DMS153 (cell line): ENCODE data around the gene SYNJ2.

ENCODE experiments used
- DNase-seq: peaks from one replicate; lab custom pipeline; 2025; lab: John Stamatoyannopoulos, UW

The SYNJ2 gene

GRCh38 chr6:157978021-157978783, 3.5 kb upstream of the SYNJ2 start:
- no peak for DNase-seq

DNA sequence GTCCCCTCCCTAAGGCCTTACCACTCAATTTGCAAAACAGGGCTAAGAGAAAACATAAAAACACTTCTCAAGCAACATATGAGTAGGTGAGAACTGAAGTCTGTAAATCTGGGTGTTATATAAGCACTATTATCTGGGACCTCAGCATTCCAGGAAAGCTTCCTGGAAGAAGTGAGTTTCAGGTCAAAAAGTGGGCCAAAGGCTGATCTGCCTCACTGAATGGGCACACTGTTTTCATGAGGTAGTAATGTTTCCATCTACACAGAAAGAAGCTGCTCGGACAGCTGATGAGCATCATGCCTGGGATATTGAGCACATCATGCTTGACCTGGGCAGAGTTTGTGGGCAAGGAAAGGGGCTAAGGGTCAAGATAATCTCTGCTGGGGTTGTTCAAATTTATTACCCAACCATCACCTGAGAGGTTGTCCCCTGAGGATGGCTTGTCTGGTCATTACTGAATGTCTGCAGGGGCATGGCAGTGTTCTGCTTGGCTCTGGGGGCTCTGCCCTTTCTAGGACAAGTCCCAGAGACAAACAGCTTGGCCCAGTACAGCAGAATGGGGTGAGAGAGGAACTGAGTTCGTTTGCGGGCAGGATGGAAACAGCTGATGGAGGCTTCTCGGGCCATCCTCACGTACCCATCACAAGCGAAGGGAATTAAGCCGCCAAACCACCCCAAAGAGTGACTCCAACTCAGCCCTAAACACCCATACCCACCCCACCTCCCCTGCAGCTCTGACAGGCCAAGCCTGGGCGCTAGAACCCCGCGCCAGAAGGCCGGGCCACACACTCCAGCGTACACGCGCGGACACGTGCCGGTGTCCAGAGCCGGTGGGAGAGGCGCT, 1.2 kb upstream of the SYNJ2 start:
- no peak for DNase-seq

DNA sequence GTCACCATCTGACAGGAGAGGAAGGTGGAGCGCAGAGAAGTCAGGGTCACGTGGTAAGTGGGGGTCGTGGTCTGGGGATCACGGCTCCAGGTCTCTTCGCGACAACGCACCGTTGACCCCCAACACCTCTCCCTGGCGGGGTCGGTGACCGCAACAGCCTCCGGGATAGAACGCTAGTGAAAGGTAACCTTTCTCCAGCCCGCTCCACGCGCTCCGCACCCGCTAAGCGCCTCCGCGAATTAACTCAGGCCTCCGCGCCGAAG, 600 bp upstream of the SYNJ2 start:
- no peak for DNase-seq

DNA sequence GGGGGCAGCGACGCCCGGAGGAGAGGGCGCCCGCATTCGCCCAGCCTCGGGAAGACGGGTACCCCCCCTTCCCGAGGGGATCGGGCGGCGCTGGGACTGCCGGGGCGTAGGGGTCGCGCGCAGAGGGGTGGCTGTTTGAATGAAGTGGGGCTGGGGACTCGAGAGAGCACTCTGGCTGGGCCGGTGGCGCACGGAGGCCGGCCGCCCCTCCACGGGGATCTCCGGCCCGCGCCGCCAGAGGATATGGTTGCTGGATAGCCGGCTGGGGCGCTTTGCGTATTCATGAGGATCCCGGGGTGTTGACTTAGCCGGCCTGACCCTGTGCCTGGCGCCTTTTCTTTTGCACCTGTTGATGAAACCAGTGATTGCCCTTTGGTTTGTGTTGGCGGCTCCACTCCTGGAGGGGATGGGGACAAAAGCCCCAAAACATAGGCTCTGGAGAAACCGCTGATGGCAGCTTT, 469 bp downstream of the SYNJ2 start:
- no peak for DNase-seq

DNA sequence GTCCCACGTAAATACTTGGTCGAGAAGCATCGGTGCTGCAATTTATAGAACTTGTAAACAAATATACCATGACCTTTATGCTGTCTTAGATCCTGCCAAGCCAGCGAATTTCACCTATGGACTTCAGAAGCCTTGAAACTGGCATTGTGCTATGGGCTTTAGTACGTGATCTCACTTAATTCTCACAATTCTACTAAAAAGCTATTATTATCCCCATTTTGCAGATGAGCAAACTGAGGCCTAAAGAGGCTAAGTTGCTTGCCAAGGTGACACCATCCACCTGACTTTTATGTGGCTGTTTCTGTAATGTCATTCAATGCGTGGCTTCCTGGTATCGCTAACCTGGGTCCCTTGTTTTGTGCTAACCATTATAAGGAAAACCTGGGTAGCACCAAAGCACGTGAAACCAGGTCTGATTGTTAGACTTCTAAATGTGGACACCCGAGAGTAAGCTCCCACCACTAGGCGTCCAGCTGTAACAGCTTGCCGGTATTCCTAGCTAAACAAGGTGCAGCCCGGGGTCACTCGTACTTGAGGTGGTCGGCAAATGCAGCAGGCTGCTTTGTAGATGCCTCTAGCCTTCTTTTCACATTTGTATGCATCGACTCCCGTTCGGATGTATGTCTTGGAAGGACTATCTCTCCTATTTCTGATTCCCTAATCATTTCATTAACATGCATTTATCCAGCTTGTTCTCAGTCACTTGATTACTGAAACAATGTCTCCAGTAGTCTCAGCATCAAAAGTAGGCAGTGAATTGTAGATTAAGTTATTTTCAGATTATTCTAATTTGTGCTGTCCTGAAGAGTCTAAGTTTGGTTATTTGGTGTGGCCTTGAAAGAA, 1.1 kb downstream of the SYNJ2 start:
- DNase-seq: no peak

GRCh38 chr6:157983406-157984119, 1.9 kb downstream of the SYNJ2 start:
- no peak for DNase-seq

DNA sequence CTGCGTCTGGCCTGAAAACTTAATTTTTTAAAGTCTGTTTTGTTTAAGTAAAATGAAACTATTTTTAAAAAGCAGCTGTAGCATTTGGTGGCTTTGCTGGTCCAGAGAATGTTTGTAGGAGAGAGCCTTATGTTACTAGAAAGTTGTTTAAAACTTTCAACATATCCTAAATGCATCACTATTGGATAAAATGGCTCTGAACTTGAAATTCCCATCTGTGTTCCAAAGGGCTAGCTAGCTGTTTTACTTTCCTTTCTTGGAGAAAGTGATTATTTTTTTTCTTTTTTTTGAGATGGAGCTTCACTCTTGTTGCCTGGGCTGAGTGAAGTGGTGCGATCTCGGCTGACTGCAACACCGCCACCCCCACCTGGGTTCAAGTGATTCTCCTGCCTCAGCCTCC, 2.5 kb downstream of the SYNJ2 start:
- no peak for DNase-seq

DNA sequence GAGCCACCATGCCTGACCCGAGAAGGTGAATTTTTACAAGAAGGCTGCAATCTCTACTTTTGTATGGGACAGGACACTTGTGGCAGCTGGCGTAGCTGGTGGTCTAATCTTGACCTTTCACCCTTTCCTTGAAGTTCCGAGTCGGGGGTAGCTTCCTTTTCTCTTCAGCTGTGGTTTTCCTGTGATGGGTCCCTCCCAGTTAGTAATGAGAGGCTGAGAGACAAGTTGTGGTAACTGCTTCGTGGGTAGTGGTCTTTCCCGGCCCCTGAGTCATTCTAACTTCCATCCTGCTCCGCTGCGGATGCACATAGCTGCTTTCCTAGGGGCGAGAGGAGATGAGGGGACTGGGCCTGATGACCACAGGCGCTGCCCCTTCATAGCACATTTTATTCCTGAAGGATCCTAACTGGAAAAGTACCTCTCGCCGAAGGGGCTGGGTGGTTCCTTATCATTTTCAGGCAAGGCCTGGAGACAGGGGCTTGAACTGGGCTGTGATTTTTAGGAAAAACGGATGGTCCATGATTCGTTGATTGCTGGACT, 3.1 kb downstream of the SYNJ2 start:
- DNase-seq: no peak

- DNase-seq: peak; percentile 61
Observed at GRCh38 chr6:157985378-157986155, 3.9 kb downstream of the SYNJ2 start.

GRCh38 chr6:157987788-157988699, 6.4 kb downstream of the SYNJ2 start:
- DNase-seq: no peak

DNA sequence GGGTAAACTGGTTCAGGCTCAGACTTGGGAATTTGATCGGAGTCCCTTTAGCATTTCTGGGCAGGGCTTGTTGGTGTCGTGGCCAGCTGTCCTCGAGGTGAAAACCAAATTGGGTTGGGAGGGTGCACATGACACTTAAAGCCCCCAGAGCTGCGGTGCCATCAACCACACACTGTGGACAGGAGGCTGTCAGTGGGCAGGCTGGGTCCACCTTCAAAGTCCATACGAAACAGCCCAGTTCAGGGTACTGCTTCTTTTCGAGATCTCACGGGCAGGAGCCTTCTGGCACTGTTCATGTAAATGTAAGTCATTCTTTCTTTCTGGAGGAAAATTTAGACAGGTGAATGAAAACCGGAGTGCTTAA, 7.0 kb downstream of the SYNJ2 start:
- DNase-seq: no peak

DNA sequence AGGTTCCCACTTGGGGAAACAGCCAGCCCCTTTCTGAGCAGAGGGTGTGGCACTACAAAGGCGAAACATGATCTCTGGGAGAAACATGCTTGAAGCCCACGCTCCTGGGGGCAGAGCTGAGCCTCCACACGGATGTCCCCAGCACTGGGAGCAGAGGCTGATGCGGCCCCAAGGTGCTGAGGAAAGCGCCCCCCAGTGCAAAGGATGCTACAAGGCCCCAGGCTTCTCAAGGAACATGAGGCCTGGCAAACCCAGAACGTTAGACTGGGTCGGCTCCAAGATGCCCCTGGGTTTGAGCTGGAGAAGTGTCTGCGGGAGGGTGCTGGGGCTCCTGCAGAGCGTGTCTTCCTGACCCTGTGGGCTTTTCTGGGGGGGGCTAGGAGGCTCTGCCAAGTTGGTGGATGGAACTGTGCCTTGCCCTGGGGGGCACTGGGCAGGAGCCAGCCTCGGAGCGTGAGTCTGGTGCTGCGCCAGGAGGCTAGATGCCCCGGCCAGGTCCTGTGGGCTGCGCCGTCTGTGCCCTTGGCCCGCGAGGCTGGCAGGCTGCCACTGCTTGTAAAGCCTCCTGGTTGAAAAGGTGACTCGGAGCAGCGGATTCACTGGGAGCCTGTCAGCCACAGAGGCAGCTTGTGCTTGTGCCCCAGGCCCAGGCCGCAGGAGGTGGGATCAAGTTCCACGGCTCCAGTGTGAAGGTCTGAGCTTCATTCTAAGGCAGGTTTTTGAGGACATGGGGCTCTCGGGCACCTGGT, 8.1 kb downstream of the SYNJ2 start:
- DNase-seq: peak; percentile 58

DNA sequence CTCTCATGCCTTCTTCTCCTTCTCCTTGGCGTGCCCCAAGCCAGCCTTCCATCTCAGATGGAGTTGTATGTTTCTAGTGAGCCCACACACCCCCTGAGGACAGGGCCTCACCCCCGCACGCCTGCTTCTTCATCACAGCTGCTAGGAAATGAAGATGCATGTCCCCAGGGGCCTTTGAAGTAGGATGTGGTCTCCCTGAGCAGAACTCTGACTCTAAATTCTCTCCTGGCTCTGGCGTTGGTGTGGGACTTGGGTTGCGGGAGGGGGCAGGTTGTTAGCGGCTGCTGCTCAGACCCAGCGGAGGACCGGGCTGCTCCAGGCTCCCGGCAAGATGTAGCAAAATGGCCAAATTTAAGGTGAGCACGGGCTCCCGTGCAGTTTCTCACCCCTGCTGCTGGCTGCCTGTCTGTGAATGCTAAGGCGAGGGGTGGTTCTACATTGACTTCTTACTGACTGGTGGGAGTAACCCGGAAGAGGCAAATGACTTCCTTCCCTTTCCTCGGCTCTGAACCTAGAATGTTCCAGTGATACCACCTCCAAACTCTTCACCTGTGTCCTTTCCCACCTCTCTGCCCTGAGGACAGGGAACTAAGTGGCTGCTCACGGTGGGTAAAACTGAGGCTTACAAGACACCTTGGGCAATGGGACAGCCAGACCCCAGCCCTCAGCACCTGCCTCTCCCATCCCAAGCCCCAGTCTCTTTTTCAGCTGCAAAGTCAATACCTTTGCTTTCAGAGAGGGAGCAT, 8.8 kb downstream of the SYNJ2 start:
- no peak for DNase-seq

DNA sequence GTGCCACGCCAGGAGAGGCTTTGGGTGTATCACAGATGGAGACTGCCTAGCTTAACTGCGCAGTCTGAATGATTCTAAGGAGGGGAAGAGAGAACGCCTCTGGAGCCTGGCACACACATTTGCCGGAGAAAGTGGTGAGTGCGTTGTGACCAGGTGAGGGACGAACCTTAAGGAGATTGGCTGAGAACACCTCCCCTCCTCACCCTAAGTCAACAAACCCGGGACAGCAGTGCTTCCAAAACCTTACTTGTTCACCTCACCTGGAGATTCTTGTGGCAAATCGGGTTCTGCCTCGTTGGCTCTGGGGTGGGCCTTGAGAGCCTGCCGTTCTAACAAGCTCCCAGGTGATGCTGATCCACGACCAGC, 9.4 kb downstream of the SYNJ2 start:
- DNase-seq: no peak

DNA sequence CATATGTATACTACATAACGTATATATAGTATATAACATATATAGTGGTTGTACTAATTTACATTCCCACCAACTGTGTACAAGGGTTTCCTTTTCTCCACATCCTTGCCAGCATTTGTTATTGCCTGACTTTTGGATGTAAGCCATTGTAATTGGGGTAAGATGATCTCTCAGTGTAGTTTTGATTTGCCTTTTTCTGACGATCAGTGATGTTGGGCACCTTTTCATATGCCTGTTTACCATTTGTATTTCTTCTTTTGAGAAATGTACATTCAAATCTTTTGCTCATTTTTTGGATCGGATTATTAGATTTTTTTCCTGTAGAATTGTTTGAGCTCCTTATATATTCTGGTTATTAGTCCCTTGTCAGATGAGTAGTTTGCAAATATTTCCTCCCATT, 11.4 kb downstream of the SYNJ2 start:
- DNase-seq: no peak

DNA sequence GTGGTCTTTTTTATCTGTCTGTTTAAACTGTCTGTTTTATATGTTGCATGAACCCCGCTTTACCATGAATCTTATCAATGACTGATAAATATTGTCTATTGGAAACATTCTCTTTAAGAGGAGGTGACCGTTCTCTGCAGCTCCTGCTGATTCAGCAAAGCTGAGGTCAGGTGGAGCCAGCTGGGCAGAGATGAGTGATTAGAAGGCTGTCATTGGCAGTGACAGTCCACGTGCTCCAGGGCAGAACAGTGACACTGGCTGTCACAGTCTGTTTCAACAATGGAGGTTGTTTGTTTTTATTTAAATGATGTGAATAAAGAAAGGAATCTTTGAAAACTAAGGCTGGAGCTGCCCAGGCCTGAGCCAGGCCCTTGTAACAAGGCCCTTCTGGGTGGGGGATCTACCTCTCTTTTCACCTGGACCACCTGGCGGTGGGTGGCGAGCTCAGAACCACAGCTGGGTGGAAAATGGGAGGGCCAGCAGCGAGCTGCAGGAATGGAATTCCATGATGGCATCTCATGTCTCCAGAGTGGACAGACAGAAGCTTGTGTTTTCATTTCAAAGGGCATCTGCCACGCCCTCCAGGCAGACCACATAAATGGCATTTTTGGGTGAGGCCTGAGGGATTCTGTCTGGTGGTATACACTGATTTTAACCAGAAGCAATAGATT, 12.6 kb downstream of the SYNJ2 start:
- no peak for DNase-seq

GRCh38 chr6:157995458-157995857, 13.8 kb downstream of the SYNJ2 start:
- no peak for DNase-seq

DNA sequence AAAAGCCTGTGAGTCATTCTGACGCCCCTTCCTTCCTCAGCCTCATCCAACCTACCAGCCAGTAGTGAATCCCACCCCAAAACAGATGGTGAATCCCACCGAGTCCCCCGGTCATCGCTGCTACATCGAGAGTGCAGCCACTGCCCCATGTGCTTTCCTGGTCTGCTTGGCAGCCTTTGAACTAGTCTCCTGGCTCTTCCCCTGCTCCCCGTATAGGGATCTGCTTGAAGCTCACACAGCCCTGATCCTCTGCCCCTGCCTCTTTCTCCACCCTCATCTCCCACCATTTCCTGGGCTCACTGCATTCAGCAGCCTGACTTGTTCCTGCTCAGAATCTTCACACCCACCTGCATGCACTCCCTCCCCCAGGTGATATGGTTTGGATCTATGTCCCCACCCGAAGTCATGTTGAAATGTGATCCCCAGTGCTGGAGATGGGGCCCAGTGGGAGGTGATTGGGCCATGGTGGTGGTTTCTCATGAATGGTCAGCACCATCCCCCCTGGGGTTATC, 14.6 kb downstream of the SYNJ2 start:
- no peak for DNase-seq
